IPS-18c (cell line): ENCODE results near the gene C16orf89.
"Not testable (repeated sequence)": the region's sequence is repeated elsewhere in the genome, so short reads cannot be mapped to it uniquely, and the experiment has no call there.

Experiments
- H3K4me3 ChIP-seq: 2 replicates; pipeline ENCODE4 v1.7.0; 2013; ENCODE audit warnings: low read depth, mild to moderate bottlenecking, low read length, moderate library complexity; ENCODE audit not compliant: insufficient read depth
- H3K9me3 ChIP-seq: one replicate; pipeline ENCODE4 v1.6.1; 2013; ENCODE audit warnings: mild to moderate bottlenecking, low read length, moderate library complexity; ENCODE audit not compliant: control insufficient read depth, insufficient read depth

Gene C16orf89

DNA sequence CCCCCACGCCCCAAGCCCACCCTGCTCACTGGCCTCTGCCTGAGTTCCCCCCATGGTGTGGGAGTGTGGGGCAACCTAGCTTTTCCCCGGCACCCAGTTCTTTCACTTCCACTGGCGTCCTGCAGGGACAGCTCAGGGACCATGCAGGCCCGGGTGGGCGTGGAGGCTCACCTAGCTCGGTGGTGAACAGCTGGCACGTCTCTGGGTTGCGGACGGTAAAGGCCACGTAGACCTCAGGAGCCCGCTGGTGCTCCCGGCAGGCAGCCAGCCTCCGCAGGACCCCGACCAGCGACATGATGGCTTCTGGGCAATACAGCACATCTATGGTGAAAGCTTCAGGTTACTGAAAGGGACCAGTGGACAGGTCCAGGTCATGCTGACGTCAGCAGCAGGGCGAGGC, 23.2 kb upstream of the C16orf89 start:
- H3K4me3 ChIP-seq, H3K9me3 ChIP-seq: not testable (repeated sequence)

- not testable (repeated sequence) for H3K4me3 ChIP-seq, H3K9me3 ChIP-seq
Measured at GRCh38 chr16:5088086-5088790, 22.5 kb upstream of the C16orf89 start.

DNA sequence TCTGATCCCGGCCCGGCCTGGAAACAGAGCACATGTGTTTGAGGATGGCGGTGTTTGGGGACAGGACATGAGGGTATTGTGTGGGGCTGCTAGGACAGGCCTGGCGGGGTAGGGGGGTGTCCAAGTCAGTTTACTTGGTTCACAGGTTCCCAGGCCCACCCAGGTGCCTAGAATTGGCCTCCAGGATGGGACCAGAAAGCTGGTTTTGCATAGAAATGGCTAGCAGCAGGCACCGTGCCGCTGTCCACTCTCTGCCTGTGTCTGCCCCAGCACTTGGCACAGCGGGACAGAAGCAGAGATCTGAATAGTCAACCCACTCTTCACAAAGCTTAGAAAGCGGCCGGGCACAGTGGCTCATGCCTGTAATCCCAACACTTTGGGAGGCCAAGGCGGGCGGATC, 20.0 kb upstream of the C16orf89 start:
- not testable (repeated sequence) for H3K9me3 ChIP-seq, H3K4me3 ChIP-seq

- H3K9me3 ChIP-seq, H3K4me3 ChIP-seq: not testable (repeated sequence)
Measured at GRCh38 chr16:5084802-5085201, 19.0 kb upstream of the C16orf89 start.

DNA sequence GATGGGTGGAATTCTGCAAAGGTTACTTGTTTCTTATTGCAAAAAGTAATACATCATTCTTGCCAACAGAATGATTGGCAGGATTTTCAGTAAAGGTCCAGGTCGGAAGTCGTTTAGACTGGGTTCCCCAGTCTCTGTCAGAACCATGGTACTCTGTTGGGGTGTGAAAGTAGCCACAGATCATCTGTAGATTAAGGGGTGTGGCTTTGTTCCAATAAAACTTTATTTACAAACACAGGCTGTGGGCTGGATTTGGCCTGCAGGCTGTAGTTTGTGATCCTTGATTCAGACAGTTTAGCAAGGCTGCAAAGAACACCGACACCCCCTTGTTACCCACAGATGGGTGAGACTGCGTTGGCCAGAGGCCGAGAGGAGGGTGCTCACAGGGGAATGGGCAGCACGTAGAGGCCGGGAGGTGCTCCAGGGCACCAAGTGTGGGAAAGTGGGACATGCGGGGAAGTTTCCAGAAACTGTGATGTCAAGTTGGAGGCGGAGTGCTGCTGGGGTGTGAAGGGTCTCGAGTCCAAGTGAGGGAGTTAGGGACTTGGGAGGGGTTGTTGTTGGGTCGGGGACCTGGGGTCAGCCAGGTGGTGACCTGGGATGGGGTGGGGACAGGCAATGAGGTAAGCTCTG, 18.5 kb upstream of the C16orf89 start:
- not testable (repeated sequence) for H3K9me3 ChIP-seq, H3K4me3 ChIP-seq

DNA sequence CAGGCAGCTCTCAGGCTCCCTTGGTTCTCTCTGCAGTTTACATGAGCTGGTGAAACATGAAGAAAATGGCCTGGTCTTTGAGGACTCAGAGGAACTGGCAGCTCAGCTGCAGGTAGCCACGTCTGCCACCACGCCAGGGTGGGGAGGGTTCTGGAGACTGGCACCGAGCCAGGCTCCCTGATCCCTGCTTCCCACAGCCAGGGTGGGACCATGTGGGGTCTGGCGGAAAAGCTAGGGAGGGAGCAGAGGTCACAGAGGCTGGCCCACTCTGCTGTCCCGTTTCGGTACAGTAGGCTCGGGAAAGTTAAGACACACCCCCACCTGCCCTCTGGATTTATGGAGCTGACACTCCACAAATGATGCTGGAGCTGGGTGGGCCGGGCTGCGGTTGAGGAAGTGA, 17.9 kb upstream of the C16orf89 start:
- not testable (repeated sequence) for H3K9me3 ChIP-seq, H3K4me3 ChIP-seq

GRCh38 chr16:5080996-5081395, 15.2 kb upstream of the C16orf89 start:
- not testable (repeated sequence) for H3K4me3 ChIP-seq, H3K9me3 ChIP-seq

- not testable (repeated sequence) for H3K4me3 ChIP-seq, H3K9me3 ChIP-seq
Measured at GRCh38 chr16:5080461-5080860, 14.7 kb upstream of the C16orf89 start.

DNA sequence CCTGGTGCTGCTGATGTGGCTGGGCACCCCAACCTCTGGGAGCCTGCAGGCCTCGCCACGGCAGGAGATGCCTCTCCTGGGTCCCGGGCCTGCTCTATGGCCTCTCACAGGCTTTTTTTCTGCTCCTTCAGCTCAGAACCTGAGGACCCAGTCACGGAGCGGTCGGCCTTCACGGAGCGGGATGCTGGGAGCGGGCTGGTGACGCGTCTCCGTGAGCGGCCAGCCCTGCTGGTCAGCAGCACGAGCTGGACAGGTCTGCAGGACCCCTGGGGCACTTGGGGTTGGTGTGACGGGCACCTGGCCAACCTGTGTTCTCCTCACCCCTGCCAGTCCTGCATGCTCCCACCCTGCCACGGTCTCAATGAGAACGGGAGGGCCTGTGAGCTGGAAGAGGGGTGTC, 12.9 kb upstream of the C16orf89 start:
- Histone ChIP-seq H3K9me3 (no peaks in the 10 kb centered on the region), H3K4me3 (no peak overlapping the region)

DNA sequence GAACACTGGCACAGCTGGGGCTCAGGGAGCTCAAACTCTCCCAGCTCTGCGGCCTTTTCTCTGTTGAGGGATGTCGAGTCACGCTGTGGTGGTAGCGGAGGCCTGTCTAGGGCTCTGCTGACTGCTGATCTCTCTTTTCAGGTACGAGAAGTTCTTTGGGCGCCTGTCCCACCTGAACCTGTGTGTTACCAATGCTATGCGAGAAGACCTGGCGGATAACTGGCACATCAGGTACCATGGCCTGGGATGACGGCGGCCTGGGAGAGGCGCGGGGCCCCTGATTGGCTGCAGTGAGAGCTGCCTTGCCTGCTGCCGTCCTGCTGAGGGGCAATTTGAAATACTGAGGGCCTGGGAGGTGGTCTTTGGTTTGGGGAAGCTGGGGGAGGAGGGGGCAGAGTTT, 11.5 kb upstream of the C16orf89 start:
- H3K4me3 ChIP-seq: no peak overlapping the region
- no peaks in the 10 kb centered on the region for H3K9me3 ChIP-seq

GRCh38 chr16:5075637-5076036, 9.9 kb upstream of the C16orf89 start:
- Histone ChIP-seq H3K9me3 (no peaks in the 10 kb centered on the region), H3K4me3 (no peak overlapping the region)

DNA sequence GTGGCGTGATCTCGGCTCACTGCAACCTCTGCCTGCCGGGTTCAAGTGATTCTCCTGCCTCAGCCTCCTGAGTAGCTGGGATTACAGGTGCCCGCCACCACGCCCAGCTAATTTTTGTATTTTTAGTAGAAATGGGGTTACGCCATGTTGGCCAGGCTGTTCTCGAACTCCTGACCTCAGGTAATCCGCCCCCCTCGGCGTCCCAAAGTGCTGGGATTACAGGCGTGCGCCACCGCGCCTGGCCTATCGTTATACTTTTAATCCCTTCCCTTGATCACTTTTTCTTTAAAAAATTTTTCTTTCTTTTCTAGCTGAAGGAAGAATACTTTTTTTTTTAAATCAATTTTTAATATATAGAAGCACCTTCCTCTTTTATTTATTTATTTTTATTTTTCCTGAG, 8.0 kb upstream of the C16orf89 start:
- not testable (repeated sequence) for H3K9me3 ChIP-seq, H3K4me3 ChIP-seq

- no peak overlapping the region for H3K4me3 ChIP-seq
Measured at GRCh38 chr16:5073279-5073629, 7.5 kb upstream of the C16orf89 start.

GRCh38 chr16:5072334-5073278, 6.8 kb upstream of the C16orf89 start:
- Histone ChIP-seq H3K9me3 (no peaks in the 10 kb centered on the region), H3K4me3 (peak overlapping the region; percentile 95)

More at GRCh38 chr16:5073279-5073629, 7.5 kb upstream of the C16orf89 start:
- no peaks in the 10 kb centered on the region for H3K9me3 ChIP-seq

- Histone ChIP-seq H3K9me3 (no peaks in the 10 kb centered on the region), H3K4me3 (peak within 1 kb of the TSS; percentile 95)
Measured at GRCh38 chr16:5071681-5072333, 6.1 kb upstream of the C16orf89 start, which contains the start of gene ALG1. ALG1 (plus strand) TSS chr16:5071843; CDS start chr16:5071850, 7 bp downstream.

DNA sequence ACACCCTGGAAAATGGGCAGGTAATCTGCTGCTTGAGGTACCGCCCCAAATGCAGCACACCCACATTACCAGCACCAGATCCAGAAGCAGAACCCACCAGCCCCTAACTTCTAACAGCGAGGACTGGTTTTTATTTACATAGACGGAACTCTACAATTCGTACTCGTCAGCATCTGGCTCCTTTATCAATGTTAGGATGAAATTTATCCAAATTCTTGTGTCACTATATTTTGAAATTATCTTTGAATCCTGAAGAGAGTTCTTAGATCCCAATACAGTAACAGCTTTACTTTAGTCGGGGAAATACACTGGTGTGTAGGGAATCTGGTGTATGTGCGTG, 5.6 kb upstream of the C16orf89 start:
- Histone ChIP-seq H3K4me3 (no peak overlapping the region), H3K9me3 (no peaks in the 10 kb centered on the region)

DNA sequence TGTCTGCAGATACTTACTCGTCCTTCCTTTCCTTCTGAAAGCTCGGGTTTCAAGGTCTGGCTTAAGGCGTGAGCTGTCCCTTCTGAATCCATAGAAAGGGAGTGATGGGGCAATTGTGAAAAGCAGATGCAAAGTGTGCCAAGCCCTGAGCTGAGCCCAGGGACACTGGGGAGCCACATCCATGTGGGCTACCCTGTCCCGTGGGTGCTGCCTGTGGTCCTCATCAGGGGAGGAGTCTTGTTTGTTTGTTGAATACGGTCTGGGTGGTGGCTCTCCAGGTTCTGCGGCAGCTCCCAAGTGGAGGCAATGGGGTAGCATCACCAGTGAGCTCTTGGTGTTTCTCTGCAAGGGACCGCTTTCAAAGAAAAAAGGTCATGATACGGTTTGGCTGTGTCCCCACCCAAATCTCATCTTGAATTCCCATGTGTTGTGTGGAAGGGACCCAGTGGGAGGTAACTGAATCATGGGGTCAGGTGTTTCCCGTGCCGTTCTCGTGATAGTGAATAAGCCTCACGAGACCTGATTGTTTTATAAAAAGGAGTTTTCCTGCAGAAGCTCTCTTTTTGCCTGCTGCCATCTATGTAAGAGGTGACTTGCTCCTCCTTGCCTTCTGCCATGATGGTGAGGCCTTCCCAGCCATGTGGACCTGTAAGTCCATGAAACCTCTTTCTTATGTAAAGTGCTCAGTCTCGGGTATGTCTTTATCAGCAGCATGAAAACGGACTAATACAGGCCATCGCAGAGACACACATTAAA, 4.9 kb upstream of the C16orf89 start:
- H3K9me3 ChIP-seq: no peaks in the 10 kb centered on the region
- H3K4me3 ChIP-seq: no peak overlapping the region
